Kidney (tissue), 14 donors: ENCODE data around the gene PNPLA5. TPM values are rescaled to one million over a fixed set of nuclear protein-coding genes. Genes with fewer than 3 reads are reported as not detected.

Experiments used
- DNase-seq, 5 donors: peaks; one replicate each; pipeline ENCODE4 v3.0.0-alpha.2; 2013 to 2020
- FAIRE-seq: peaks from 2 replicates; lab custom pipeline; 2012; peaks lifted over from hg19 to GRCh38; lab: Jason Lieb, UNC
- H3K27ac ChIP-seq, 2 donors: one replicate each; pipeline ENCODE4 v1.7.0; 2013; ENCODE audit warnings: low read depth in 2 of 2, low read length in 2 of 2, inconsistent platforms in 1 of 2
- H3K27me3 ChIP-seq: one replicate; pipeline ENCODE4 v1.7.1; 2013; ENCODE audit warnings: low read length, inconsistent platforms; ENCODE audit not compliant: control insufficient read depth, insufficient read depth
- H3K36me3 ChIP-seq, 3 donors: one replicate each; pipeline versions ENCODE4 v1.7.0 to v1.7.1; 2013; ENCODE audit warnings: low read length in 3 of 3, control low read depth in 1 of 3, inconsistent platforms in 1 of 3; ENCODE audit not compliant: insufficient read depth in 3 of 3, control insufficient read depth in 2 of 3
- H3K4me1 ChIP-seq, 3 donors: one replicate each; pipeline versions ENCODE4 v1.7.0 to v1.7.1; 2013; ENCODE audit warnings: low read length in 3 of 3, inconsistent platforms in 1 of 3, low read depth in 1 of 3; ENCODE audit not compliant: control insufficient read depth in 2 of 3, insufficient read depth in 2 of 3
- H3K4me3 ChIP-seq, 3 donors: one replicate each; pipeline versions ENCODE4 v1.7.0 to v1.8.1; 2013; ENCODE audit warnings: low read length in 3 of 3, control low read depth in 1 of 3, inconsistent platforms in 1 of 3
- H3K9ac ChIP-seq, 3 donors: one replicate each; pipeline versions ENCODE4 v1.7.0 to v1.7.1; 2013; ENCODE audit warnings: low read length in 3 of 3, control low read depth in 1 of 3, inconsistent platforms in 1 of 3
- H3K9me3 ChIP-seq, 3 donors: one replicate each; pipeline versions ENCODE4 v1.7.0 to v1.7.1; 2013; ENCODE audit warnings: low read length in 3 of 3, control low read depth in 1 of 3, inconsistent platforms in 1 of 3; ENCODE audit not compliant: control insufficient read depth in 2 of 3, insufficient read depth in 1 of 3
- CTCF ChIP-seq: IDR thresholded peaks from 3 replicates; pipeline ENCODE4 v1.5.1; 2012; ENCODE audit warnings: mild to moderate bottlenecking, moderate library complexity, borderline replicate concordance; ENCODE audit not compliant: insufficient read depth; ENCODE audit errors: extremely low read depth
- intact Hi-C: fragments of 100-400 bp; cut with DNase I; formaldehyde crosslinking; loops from one replicate; pipeline ENCODE4 v1.11.1; 2022
- polyA plus RNA-seq: library from polyadenylated mRNA; stranded (reverse); fragments of 350-450 nt; fragmentation: Illumina TruSeq; extraction: RNeasy Lipid Tissue Mini Kit (QIAGEN cat#74804); gene quantifications from one replicate; pipeline ENCODE4 v1.2.3, GENCODE V29; 2014; ENCODE audit warnings: low read depth, low replicate concordance; ENCODE audit not compliant: insufficient read depth
- total RNA-seq: library from RNA; stranded (reverse); fragmentation: NEBNext Ultra II Directional; extraction: Animal tissue kit (Norgen Biotek cat#: 25700); gene quantifications from one replicate; pipeline ENCODE4 v1.2.1, GENCODE V29; 2021
- donor health status: control.
- donor health status: control.
- donor health status: control.
- donor health status: control.
- donor health status: control.
- donor health status: DM: yes; HTN: yes; CAD: no.
- donor health status: Normal renal cell carcinoma (clear cell type).

PNPLA5 gene
- total and polyA plus RNA-seq, 2 donors from 2014 or later, result not detected

DNA sequence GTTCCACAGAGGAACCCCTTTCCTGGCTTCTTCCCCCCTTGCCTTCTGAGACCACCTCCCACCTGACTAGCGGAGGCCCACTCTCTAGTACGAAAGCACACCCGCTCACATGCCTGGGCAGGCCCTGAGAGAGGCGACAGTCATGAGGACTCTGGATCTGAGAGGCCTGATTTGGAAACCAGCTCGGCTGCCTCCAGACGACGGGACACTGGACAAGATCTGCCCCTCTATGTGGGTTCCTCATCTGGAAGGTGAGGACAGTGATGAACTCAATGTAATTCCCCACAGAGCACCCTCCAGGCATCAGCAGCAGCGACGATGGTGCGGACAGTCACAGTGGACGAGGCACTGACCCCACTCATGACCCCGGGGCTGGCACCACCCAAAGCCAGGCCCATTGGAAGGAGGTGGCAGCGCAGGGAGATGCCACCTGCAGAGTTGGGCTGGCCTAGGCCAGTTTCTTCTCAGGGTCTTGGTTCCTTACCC lies 37.0 kb downstream of the PNPLA5 start:
- H3K4me3 ChIP-seq, result no peak overlapping the region
- intact Hi-C loops, result no loop called here
- FAIRE-seq, result no peak
- H3K27ac ChIP-seq, result no peak overlapping the region
- no peak overlapping the region for H3K9ac ChIP-seq
- peak in 1 of 5 donors; percentile 52 for DNase-seq
- H3K27me3 ChIP-seq, result no peaks in the 10 kb centered on the region
- peaks cover 0 to 3% (median 0%) of the 10 kb centered on the region in 3 donors for H3K9me3 ChIP-seq
- TF ChIP-seq CTCF, result no peak
- no peaks in the 10 kb centered on the region for H3K4me1 ChIP-seq
- no peaks in the 10 kb centered on the region for H3K36me3 ChIP-seq

DNA sequence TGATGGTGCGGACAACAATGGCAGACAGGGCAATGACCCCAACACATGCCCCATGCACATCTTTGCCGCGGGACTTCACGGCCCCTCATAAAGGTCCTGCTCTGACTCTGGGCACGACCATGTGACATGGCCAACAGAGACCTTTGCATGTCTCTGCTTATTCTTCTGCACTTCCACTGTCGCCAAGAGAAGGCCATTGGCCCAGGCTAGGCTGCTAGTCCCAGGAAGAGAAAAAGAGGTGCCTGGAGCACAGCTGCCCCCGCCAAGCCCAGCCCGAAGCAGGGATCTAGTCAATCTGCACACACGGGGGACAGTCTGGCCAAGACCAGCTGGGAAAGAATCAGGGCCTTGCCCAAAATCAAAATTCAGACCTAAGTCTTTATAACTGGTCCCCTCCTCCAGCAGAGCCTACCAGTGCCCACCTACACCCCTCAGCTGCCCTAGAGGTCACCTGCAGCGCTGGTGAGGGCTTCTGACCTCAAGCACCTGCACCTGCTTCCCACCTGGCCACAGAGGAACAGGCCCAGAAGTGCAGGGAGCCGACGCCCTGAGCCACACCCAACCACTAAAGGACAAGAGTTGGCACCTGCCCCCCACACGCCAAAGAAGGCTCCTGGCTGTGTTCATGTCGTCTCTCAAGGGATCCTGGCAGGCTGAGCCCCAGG lies 37.6 kb downstream of the PNPLA5 start:
- no peak overlapping the region for H3K4me3 ChIP-seq
- peaks cover 0 to 3% (median 0%) of the 10 kb centered on the region in 3 donors for H3K9me3 ChIP-seq
- intact Hi-C loops, result no loop called here
- TF ChIP-seq CTCF, result no peak
- no peaks in the 10 kb centered on the region for H3K36me3 ChIP-seq
- no peak overlapping the region for H3K27ac ChIP-seq
- no peak overlapping the region for H3K9ac ChIP-seq
- no peaks in the 10 kb centered on the region for H3K27me3 ChIP-seq
- no peak for FAIRE-seq
- DNase-seq, result peak in 1 of 5 donors; percentile 39
- no peaks in the 10 kb centered on the region for H3K4me1 ChIP-seq

- no peaks in the 10 kb centered on the region for H3K4me1 ChIP-seq
- intact Hi-C loops, result no loop called here
- H3K9me3 ChIP-seq, result peaks cover 0 to 3% (median 0%) of the 10 kb centered on the region in 3 donors
- no peak overlapping the region for H3K27ac ChIP-seq
- H3K27me3 ChIP-seq, result no peaks in the 10 kb centered on the region
- no peak overlapping the region for H3K4me3 ChIP-seq
- FAIRE-seq, result no peak
- peak in 1 of 5 donors; percentile 41 for DNase-seq
- H3K9ac ChIP-seq, result no peak overlapping the region
- TF ChIP-seq CTCF, result no peak
- H3K36me3 ChIP-seq, result no peaks in the 10 kb centered on the region
Observed at GRCh38 chr22:43853328-43853931, 38.4 kb downstream of the PNPLA5 start.
